SKM-1 treated with dmso at 0.1 percent for 144 hours (cell line): ENCODE data around the gene NOL11.
"Not testable (repeated sequence)": the region's sequence is repeated elsewhere in the genome, so short reads cannot be mapped to it uniquely, and the experiment has no call there.

Experiments used
- DNase-seq: peaks from one replicate; lab custom pipeline; 2025; ENCODE audit not compliant: unreplicated experiment; lab: John Stamatoyannopoulos, UW

NOL11 gene

GRCh38 chr17:67707442-67707841 is 10.3 kb upstream of the NOL11 start:
- DNase-seq, result no peak

- no peak for DNase-seq
These were observed 9.4 kb upstream of the NOL11 start for GRCh38 chr17:67708378-67708777.

DNA sequence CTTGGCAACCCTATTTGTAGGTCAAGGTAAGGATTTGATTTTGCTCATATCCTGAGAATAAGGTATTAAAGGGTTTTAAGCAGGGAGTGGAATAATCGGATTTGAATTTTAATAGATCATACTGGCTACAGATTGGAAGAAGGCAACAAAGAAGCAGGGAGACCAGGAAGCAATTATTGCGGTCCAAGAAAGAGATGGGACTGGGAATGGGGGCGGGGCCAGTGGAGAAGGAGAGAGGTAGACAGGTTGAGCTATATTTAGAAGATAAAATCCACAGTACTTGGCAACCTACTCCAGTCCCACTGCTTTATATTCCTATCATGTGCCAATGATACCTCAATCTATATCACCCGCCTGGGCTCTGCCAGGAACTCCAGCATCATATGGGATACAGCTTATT is 5.8 kb upstream of the NOL11 start:
- DNase-seq, result no peak

DNA sequence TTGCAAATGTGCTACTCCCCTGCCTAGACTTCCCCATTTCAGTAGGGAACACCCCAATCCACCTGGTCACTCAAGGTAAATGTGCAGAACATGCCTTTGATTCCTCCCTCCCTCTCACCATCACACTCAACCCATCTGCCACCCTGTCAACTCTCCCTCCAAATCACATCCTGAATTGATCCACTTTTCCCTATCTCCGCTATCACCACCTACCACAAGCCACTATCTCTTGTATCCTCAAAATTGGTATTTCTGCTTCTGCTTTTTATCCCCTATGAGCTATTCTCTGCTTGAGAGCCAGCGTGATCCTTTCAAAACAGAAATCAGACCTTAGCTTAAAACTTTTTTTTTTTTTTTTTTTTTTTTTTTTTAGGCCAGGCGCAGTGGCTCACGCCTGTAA is 5.4 kb upstream of the NOL11 start:
- no peak for DNase-seq

DNA sequence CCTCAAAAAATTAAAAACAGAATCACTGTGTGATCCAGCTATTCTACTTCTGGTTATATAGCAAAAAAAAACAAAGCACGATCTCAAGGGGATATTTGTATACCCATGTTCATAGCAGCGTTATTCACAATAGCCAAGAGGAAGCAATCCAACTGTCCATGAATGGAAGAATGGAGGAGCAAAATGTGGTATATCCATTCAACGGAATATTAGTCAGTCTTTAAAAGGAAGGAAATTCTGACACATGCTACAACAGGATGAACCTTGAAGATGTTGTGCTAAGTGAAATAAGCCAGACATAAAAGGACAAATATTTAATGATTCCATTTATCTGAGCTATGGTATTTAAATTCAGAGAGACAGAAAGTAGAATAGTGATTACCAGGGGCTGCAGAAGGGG is 4.6 kb upstream of the NOL11 start:
- DNase-seq, result no peak

DNA sequence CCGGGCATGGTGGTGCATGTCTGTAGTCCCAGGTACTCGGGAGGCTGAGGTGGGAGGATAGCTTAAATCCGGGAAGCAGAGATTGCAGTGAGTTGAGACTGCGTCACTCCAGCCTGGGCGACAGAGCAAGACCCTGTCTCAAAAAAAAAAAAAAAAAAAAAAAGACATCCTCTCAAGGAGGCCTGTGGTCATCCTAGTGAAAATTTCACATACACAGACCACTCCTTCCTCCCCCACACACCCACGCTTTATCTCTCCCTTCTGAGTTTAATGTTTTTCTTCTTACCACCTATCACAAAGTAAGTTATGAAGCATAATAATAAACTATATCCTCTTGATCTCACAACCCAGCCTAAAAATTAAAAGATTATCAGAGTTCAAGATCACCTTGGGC is 1.3 kb upstream of the NOL11 start:
- DNase-seq, result no peak

GRCh38 chr17:67717192-67717623 is 528 bp upstream of the NOL11 start:
- no peak for DNase-seq

DNA sequence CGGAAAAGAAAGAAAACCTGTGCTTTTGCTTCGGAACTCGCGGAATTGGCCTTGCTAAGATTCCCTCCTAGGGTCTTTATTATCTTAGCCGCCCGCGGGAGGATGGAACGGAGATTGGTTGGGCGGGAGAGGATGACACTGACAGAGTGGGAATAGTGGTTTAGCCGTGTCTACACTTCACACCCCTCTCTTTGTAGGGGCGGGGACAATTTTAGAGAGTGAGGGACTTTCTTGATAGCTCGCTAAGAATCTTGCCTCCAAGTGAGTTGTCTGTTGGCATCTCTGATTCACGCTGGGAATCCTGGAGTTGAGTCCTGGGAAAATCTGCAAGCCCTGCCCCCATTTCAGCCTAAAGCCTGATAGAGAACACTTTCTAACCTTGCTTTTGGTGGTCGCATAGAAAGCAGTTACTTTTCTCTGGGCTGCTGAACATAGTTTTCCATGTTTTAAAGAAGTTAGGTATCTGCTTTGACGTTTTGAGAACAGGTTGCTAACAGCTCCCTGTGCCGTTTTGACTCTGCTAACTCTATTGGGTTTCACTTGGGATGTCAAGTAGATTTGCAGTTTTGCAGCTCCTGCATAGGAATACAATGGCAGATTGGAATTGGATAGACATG is 697 bp downstream of the NOL11 start:
- DNase-seq, result no peak

DNA sequence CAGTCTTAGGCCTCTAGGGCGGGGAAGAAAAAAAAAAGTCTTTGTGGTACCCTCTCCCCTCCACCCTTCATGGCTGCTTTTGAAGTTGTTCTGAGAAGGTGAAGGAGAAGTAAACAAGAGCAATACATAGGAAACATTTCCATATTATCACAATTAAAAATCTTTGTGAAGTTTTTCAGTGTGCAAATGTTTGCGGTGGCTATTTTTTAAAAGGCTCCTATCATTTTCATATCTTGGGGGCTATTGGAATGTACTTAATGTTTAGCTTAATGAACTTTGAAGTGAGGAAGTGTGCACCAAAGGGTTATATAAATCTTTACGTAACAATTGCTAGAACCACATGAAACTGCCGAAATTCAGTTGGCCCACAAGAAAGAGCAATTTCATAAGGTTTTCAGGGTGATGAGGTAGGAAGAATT is 7.6 kb downstream of the NOL11 start:
- no peak for DNase-seq

- DNase-seq, result no peak
These were observed 8.1 kb downstream of the NOL11 start for GRCh38 chr17:67725807-67726206.

- not testable (repeated sequence) for DNase-seq
These were observed 9.7 kb downstream of the NOL11 start for GRCh38 chr17:67727152-67728039.

DNA sequence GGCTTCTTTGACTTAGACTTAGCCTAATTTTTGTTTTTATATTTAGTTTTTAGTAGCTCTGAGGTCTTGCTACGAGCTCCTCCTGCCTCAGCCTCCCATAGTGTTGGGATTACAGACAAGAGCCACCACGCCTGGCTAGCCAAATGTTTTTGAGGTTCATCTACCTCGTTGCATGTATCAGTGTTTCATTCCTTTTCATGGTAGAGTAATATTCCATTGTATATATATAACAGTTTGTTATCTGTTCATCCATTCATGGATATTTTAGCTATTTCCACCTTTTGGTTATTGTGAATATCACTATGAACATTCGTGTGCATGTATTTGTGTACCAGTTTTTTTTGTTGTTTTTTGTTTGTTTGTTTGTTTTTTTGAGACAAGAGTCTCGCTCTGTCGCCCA is 12.2 kb downstream of the NOL11 start:
- no peak for DNase-seq

- no peak for DNase-seq
These were observed 13.0 kb downstream of the NOL11 start for GRCh38 chr17:67730731-67731130.

GRCh38 chr17:67733449-67733848 is 15.7 kb downstream of the NOL11 start:
- DNase-seq, result no peak

- DNase-seq, result no peak
These were observed 19.4 kb downstream of the NOL11 start for GRCh38 chr17:67737145-67737544.

DNA sequence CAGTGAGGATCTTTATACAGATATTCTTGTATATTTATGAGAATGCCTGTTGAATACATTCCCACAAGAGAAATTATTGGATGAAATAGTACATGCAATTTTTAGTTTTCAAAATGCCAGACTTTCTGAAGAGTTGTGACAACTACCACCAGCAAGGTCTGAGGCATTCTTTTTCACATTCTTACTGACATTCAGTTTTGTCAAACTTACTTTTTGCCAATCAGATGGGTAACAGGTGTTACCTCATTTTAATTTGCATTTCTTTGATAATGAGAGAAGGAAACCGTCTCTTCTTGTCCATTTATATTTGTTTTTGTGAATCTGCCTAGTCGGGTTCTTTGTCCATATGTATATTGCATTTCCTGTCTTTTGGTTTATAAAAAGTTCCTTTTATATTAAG is 24.3 kb downstream of the NOL11 start:
- no peak for DNase-seq

GRCh38 chr17:67746704-67747571 is 29.2 kb downstream of the NOL11 start:
- no peak for DNase-seq

DNA sequence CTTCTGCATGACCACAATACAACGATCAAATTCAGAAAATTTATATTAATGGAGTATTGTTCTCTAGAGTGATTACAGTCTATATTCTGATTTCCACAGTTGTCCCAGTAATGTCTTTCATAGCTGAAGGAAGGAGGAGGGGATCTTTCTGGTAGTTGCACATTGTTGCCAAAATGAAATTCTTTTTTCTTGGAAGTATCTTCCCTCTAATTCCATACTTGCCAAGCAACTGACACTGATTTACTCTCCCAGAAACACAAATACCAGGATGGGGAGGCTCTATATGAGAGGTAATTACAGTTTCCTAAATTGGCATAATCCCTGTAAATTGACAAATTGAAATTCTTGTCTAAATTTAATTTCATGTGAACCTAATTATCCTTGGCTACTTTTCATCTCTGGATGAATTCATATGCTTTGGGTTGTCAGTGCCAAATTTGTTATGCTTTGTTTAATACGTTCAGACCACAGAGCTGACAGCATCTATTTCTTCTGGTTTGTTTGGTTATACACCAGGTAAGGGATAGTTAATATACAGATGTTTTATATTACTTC is 30.0 kb downstream of the NOL11 start:
- no peak for DNase-seq

- DNase-seq, result no peak
These were observed 32.3 kb downstream of the NOL11 start for GRCh38 chr17:67750067-67750466.

DNA sequence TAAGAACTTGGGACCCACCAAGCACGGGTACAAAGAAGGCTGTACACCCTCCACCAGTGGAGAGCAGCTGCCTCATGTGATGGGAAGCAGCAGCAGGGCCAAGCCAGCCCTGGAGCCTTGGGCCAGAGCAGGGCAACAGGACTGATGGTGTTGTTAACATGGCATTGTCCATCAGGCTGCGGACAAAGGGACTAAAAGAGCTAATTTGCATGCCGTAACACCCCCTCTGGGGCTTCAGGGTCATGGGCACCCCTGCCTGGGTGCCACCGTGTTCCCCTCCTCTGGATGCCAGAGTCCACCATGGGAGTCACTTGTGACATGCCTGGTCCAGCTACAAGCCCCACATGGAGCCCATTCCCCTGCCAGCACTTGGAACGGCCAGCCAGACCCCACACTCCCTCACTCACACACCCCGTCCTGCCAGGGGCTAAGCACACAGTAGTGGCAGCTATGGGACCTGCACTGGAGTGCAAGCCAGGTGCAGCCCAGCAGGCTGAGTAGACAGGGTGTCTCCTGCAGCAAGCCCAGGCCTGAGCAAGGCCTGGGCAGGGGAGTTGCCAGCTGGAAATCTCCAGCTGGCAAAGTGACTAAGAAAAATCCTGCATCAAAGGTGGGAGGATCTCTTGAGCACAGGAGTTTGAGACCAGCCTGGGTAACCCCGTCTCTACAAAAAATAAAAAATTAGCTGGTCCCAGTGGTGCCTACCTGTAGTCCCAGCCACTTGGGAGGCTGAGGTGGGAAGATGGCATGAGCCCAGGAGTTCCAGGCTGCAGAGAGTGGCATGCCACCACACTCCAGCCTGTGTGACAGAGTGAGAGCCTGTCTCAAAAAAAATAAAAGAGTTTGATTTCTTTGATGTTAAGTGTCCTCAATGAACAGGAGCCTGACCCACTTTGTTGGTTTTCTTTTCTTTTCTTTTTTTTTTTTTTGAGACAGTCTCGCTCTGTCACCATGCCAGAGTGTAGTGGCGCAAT is 33.7 kb downstream of the NOL11 start:
- DNase-seq, result no peak
